ENCODE data around the gene ALK.

DNA sequence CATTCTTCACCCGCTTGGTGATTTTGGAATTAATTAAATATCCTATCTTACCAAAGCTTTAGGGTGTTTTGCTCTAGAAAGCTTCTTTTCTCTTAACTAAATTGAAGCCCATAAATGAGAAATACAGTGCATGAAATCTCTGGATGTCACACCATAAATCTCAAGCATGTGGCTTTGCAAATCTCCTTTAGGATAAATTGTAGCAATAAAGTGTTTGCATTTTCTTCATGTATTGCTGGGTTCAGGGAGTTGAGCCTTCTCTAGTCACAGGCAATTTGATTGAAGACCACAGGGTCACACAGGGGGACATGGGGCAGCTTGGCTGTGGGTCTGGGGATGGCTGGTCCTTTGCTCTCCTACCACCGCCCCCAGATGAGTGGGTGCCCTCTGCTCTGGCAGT is 442.0 kb downstream of the ALK start:
- no peak for TF ChIP-seq POLR2A (IDR thresholded peaks at IDR 0.05)
- TF ChIP-seq, protein P1, sequence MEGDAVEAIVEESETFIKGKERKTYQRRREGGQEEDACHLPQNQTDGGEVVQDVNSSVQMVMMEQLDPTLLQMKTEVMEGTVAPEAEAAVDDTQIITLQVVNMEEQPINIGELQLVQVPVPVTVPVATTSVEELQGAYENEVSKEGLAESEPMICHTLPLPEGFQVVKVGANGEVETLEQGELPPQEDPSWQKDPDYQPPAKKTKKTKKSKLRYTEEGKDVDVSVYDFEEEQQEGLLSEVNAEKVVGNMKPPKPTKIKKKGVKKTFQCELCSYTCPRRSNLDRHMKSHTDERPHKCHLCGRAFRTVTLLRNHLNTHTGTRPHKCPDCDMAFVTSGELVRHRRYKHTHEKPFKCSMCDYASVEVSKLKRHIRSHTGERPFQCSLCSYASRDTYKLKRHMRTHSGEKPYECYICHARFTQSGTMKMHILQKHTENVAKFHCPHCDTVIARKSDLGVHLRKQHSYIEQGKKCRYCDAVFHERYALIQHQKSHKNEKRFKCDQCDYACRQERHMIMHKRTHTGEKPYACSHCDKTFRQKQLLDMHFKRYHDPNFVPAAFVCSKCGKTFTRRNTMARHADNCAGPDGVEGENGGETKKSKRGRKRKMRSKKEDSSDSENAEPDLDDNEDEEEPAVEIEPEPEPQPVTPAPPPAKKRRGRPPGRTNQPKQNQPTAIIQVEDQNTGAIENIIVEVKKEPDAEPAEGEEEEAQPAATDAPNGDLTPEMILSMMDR (IDR thresholded peaks at IDR 0.05) = no peak

All from thyroid gland (tissue), 4 donors.